ENCODE measurements around the gene PIK3CD.
A peak's percentile ranks its signal among the peaks of the same experiment; 100 is the strongest.

The PIK3CD gene

GRCh38 chr1:9651565-9652378 lies at the start of gene PIK3CD:
Gene PIK3CD (plus strand): TSS chr1:9651731. CDS start chr1:9710456, 58,725 bp downstream.
- Histone ChIP-seq H3K4me3 (ENCODE audit: low read depth, low read length) (peak within 1 kb of the TSS; percentile 72), H3K36me3 (ENCODE audit: control insufficient read depth, insufficient read depth, low read length) (no peaks in the 10 kb centered on the region), H3K4me1 (ENCODE audit: control insufficient read depth, insufficient read depth, low read length) (no peaks in the 10 kb centered on the region), H3K27ac (ENCODE audit: low read depth, low read length) (no peak within 1 kb of the TSS), H3K27me3 (ENCODE audit: control insufficient read depth, insufficient read depth, low read length) (peaks cover 39% of the 10 kb centered on the region), H3K9ac (ENCODE audit: low read depth, low read length) (no peak within 1 kb of the TSS), H3K9me3 (ENCODE audit: control insufficient read depth, insufficient read depth, low read length) (no peaks in the 10 kb centered on the region)

- Histone ChIP-seq H3K9ac (ENCODE audit: low read depth, low read length) (no peak overlapping the region), H3K27me3 (ENCODE audit: control insufficient read depth, insufficient read depth, low read length) (no peaks in the 10 kb centered on the region), H3K27ac (ENCODE audit: low read depth, low read length) (no peak overlapping the region), H3K9me3 (ENCODE audit: control insufficient read depth, insufficient read depth, low read length) (no peaks in the 10 kb centered on the region), H3K36me3 (ENCODE audit: control insufficient read depth, insufficient read depth, low read length) (peaks cover 73% of the 10 kb centered on the region), H3K4me1 (ENCODE audit: control insufficient read depth, insufficient read depth, low read length) (no peaks in the 10 kb centered on the region), H3K4me3 (ENCODE audit: low read depth, low read length) (no peak overlapping the region)
These were observed 49.4 kb upstream of the PIK3CD start for GRCh38 chr1:9601942-9602793.

- no peak overlapping the region for H3K9ac ChIP-seq (ENCODE audit: low read depth, low read length)
- H3K4me1 ChIP-seq (ENCODE audit: control insufficient read depth, insufficient read depth, low read length) = no peaks in the 10 kb centered on the region
- no peak overlapping the region for H3K27ac ChIP-seq (ENCODE audit: low read depth, low read length)
- no peaks in the 10 kb centered on the region for H3K27me3 ChIP-seq (ENCODE audit: control insufficient read depth, insufficient read depth, low read length)
- peaks cover 69% of the 10 kb centered on the region for H3K36me3 ChIP-seq (ENCODE audit: control insufficient read depth, insufficient read depth, low read length)
- H3K4me3 ChIP-seq (ENCODE audit: low read depth, low read length) = no peak overlapping the region
- no peaks in the 10 kb centered on the region for H3K9me3 ChIP-seq (ENCODE audit: control insufficient read depth, insufficient read depth, low read length)
These were observed 48.8 kb upstream of the PIK3CD start for GRCh38 chr1:9602794-9603167.

- Histone ChIP-seq H3K36me3 (ENCODE audit: control insufficient read depth, insufficient read depth, low read length) (peaks cover 66% of the 10 kb centered on the region), H3K27ac (ENCODE audit: low read depth, low read length) (no peak overlapping the region)
These were observed 48.2 kb upstream of the PIK3CD start for GRCh38 chr1:9603307-9603706.

GRCh38 chr1:9603766-9604753 lies 47.5 kb upstream of the PIK3CD start:
- no peak overlapping the region for H3K4me3 ChIP-seq (ENCODE audit: low read depth, low read length)
- no peak overlapping the region for H3K9ac ChIP-seq (ENCODE audit: low read depth, low read length)
- H3K27me3 ChIP-seq (ENCODE audit: control insufficient read depth, insufficient read depth, low read length) = no peaks in the 10 kb centered on the region
- no peaks in the 10 kb centered on the region for H3K4me1 ChIP-seq (ENCODE audit: control insufficient read depth, insufficient read depth, low read length)
- H3K27ac ChIP-seq (ENCODE audit: low read depth, low read length) = no peak overlapping the region
- peaks cover 64% of the 10 kb centered on the region for H3K36me3 ChIP-seq (ENCODE audit: control insufficient read depth, insufficient read depth, low read length)
- H3K9me3 ChIP-seq (ENCODE audit: control insufficient read depth, insufficient read depth, low read length) = no peaks in the 10 kb centered on the region

More at GRCh38 chr1:9603307-9603706, 48.2 kb upstream of the PIK3CD start:
- H3K4me1 ChIP-seq (ENCODE audit: control insufficient read depth, insufficient read depth, low read length) = no peaks in the 10 kb centered on the region
- H3K9ac ChIP-seq (ENCODE audit: low read depth, low read length) = no peak overlapping the region
- H3K9me3 ChIP-seq (ENCODE audit: control insufficient read depth, insufficient read depth, low read length) = no peaks in the 10 kb centered on the region
- no peak overlapping the region for H3K4me3 ChIP-seq (ENCODE audit: low read depth, low read length)
- no peaks in the 10 kb centered on the region for H3K27me3 ChIP-seq (ENCODE audit: control insufficient read depth, insufficient read depth, low read length)

GRCh38 chr1:9604836-9605235 lies 46.7 kb upstream of the PIK3CD start:
- H3K27me3 ChIP-seq (ENCODE audit: control insufficient read depth, insufficient read depth, low read length) = no peaks in the 10 kb centered on the region

GRCh38 chr1:9605946-9606455 lies 45.5 kb upstream of the PIK3CD start:
- Histone ChIP-seq H3K4me1 (ENCODE audit: control insufficient read depth, insufficient read depth, low read length) (no peaks in the 10 kb centered on the region), H3K27ac (ENCODE audit: low read depth, low read length) (no peak overlapping the region), H3K27me3 (ENCODE audit: control insufficient read depth, insufficient read depth, low read length) (no peaks in the 10 kb centered on the region), H3K36me3 (ENCODE audit: control insufficient read depth, insufficient read depth, low read length) (peaks cover 67% of the 10 kb centered on the region), H3K9ac (ENCODE audit: low read depth, low read length) (no peak overlapping the region), H3K4me3 (ENCODE audit: low read depth, low read length) (no peak overlapping the region), H3K9me3 (ENCODE audit: control insufficient read depth, insufficient read depth, low read length) (no peaks in the 10 kb centered on the region)

More at GRCh38 chr1:9604836-9605235, 46.7 kb upstream of the PIK3CD start:
- H3K4me3 ChIP-seq (ENCODE audit: low read depth, low read length) = no peak overlapping the region
- H3K36me3 ChIP-seq (ENCODE audit: control insufficient read depth, insufficient read depth, low read length) = peaks cover 68% of the 10 kb centered on the region
- no peaks in the 10 kb centered on the region for H3K9me3 ChIP-seq (ENCODE audit: control insufficient read depth, insufficient read depth, low read length)
- no peak overlapping the region for H3K9ac ChIP-seq (ENCODE audit: low read depth, low read length)
- no peak overlapping the region for H3K27ac ChIP-seq (ENCODE audit: low read depth, low read length)
- H3K4me1 ChIP-seq (ENCODE audit: control insufficient read depth, insufficient read depth, low read length) = no peaks in the 10 kb centered on the region

- no peaks in the 10 kb centered on the region for H3K9me3 ChIP-seq (ENCODE audit: control insufficient read depth, insufficient read depth, low read length)
- H3K9ac ChIP-seq (ENCODE audit: low read depth, low read length) = no peak overlapping the region
- no peaks in the 10 kb centered on the region for H3K27me3 ChIP-seq (ENCODE audit: control insufficient read depth, insufficient read depth, low read length)
- H3K4me3 ChIP-seq (ENCODE audit: low read depth, low read length) = no peak overlapping the region
- H3K27ac ChIP-seq (ENCODE audit: low read depth, low read length) = no peak overlapping the region
- H3K4me1 ChIP-seq (ENCODE audit: control insufficient read depth, insufficient read depth, low read length) = no peaks in the 10 kb centered on the region
- peaks cover 64% of the 10 kb centered on the region for H3K36me3 ChIP-seq (ENCODE audit: control insufficient read depth, insufficient read depth, low read length)
These were observed 45.1 kb upstream of the PIK3CD start for GRCh38 chr1:9606458-9606857.

- Histone ChIP-seq H3K27ac (ENCODE audit: low read depth, low read length) (no peak overlapping the region), H3K36me3 (ENCODE audit: control insufficient read depth, insufficient read depth, low read length) (peaks cover 64% of the 10 kb centered on the region), H3K9ac (ENCODE audit: low read depth, low read length) (no peak overlapping the region), H3K4me1 (ENCODE audit: control insufficient read depth, insufficient read depth, low read length) (no peaks in the 10 kb centered on the region), H3K4me3 (ENCODE audit: low read depth, low read length) (no peak overlapping the region), H3K27me3 (ENCODE audit: control insufficient read depth, insufficient read depth, low read length) (no peaks in the 10 kb centered on the region), H3K9me3 (ENCODE audit: control insufficient read depth, insufficient read depth, low read length) (no peaks in the 10 kb centered on the region)
These were observed 44.6 kb upstream of the PIK3CD start for GRCh38 chr1:9606948-9607347.

- Histone ChIP-seq H3K27me3 (ENCODE audit: control insufficient read depth, insufficient read depth, low read length) (no peaks in the 10 kb centered on the region), H3K27ac (ENCODE audit: low read depth, low read length) (no peak overlapping the region), H3K4me3 (ENCODE audit: low read depth, low read length) (no peak overlapping the region), H3K4me1 (ENCODE audit: control insufficient read depth, insufficient read depth, low read length) (no peaks in the 10 kb centered on the region), H3K9me3 (ENCODE audit: control insufficient read depth, insufficient read depth, low read length) (no peaks in the 10 kb centered on the region), H3K9ac (ENCODE audit: low read depth, low read length) (no peak overlapping the region), H3K36me3 (ENCODE audit: control insufficient read depth, insufficient read depth, low read length) (peaks cover 64% of the 10 kb centered on the region)
These were observed 44.2 kb upstream of the PIK3CD start for GRCh38 chr1:9607352-9607751.
